CD14-positive monocyte (primary cell): Measurements from ENCODE around the gene OGN. TPM values are rescaled to one million over a fixed set of nuclear protein-coding genes. Genes with fewer than 3 reads are reported as not detected.

Experiments
- DNase-seq, 3 donors: peaks; one replicate each; pipeline ENCODE4 v3.0.0-alpha.2; 2011 to 2022
- H2AFZ ChIP-seq: 2 replicates; pipeline ENCODE4 v1.6.0; 2012; ENCODE audit warnings: mild to moderate bottlenecking, low read depth, low read length, inconsistent platforms; ENCODE audit not compliant: insufficient read depth, poor library complexity, severe bottlenecking
- H3K27ac ChIP-seq, 2 donors: 1 replicate in 1 of 2; 2 replicates in 1 of 2; pipeline ENCODE4 v1.5.1; 2012 to 2013; ENCODE audit warnings: low read length in 2 of 2, control low read depth in 1 of 2, inconsistent platforms in 1 of 2, low read depth in 1 of 2, mild to moderate bottlenecking in 1 of 2
- H3K27me3 ChIP-seq, 2 donors: one replicate each; pipeline versions ENCODE4 v1.6.0 to v1.6.1; 2011 to 2013; ENCODE audit warnings: low read length in 2 of 2; ENCODE audit not compliant: control insufficient read depth in 2 of 2, insufficient read depth in 2 of 2
- H3K36me3 ChIP-seq, 2 donors: replicated peaks in 1 of 2; 1 replicate in 1 of 2; 2 replicates in 1 of 2; pipeline versions ENCODE4 v1.5.1 to v1.6.1; 2012 to 2013; ENCODE audit warnings: low read length in 2 of 2, control low read depth in 1 of 2, inconsistent platforms in 1 of 2, mild to moderate bottlenecking in 1 of 2; ENCODE audit not compliant: insufficient read depth in 2 of 2, control insufficient read depth in 1 of 2
- H3K4me1 ChIP-seq, 2 donors: 1 replicate in 1 of 2; 2 replicates in 1 of 2; pipeline versions ENCODE4 v1.5.1 to v1.6.1; 2012 to 2013; ENCODE audit warnings: low read length in 2 of 2, control low read depth in 1 of 2, inconsistent platforms in 1 of 2, mild to moderate bottlenecking in 1 of 2, moderate library complexity in 1 of 2; ENCODE audit not compliant: insufficient read depth in 2 of 2, control insufficient read depth in 1 of 2
- H3K4me2 ChIP-seq: replicated peaks from 2 replicates; pipeline ENCODE3; 2012; ENCODE audit warnings: low read length, moderate library complexity, mild to moderate bottlenecking; ENCODE audit not compliant: poor library complexity, severe bottlenecking; ENCODE audit errors: extremely low read depth
- H3K4me3 ChIP-seq, 3 experiments: fragments of 200-600 bp in 1 of 3; sonication (generic) in 1 of 3; replicated peaks in 1 of 3; 1 replicate in 2 of 3; 2 replicates in 1 of 3; pipeline ENCODE4 v1.5.1; 2011 to 2013; ENCODE audit warnings: low read length in 3 of 3, mild to moderate bottlenecking in 3 of 3, control low read depth in 2 of 3, low read depth in 2 of 3, inconsistent platforms in 1 of 3, moderate library complexity in 1 of 3
- H3K79me2 ChIP-seq: 2 replicates; pipeline ENCODE4 v1.6.0; 2012; ENCODE audit warnings: mild to moderate bottlenecking, control low read depth, inconsistent platforms, low read length, moderate library complexity; ENCODE audit not compliant: insufficient read depth
- H3K9ac ChIP-seq: 2 replicates; pipeline ENCODE4 v1.6.0; 2017; ENCODE audit warnings: low read length, mild to moderate bottlenecking; ENCODE audit not compliant: insufficient read depth, poor library complexity, severe bottlenecking
- H3K9me3 ChIP-seq, 2 donors: replicated peaks in 1 of 2; 1 replicate in 1 of 2; 2 replicates in 1 of 2; pipeline versions ENCODE4 v1.5.1 to v1.6.1; 2012 to 2013; ENCODE audit warnings: low read length in 2 of 2, control low read depth in 1 of 2; ENCODE audit not compliant: control insufficient read depth in 1 of 2, insufficient read depth in 1 of 2
- H4K20me1 ChIP-seq: 2 replicates; pipeline ENCODE4 v1.6.0; 2012; ENCODE audit warnings: mild to moderate bottlenecking, low read length, control low read depth, moderate library complexity; ENCODE audit not compliant: insufficient read depth
- H3K27ac Mint-ChIP-seq, 7 donors: one replicate each; pipeline ENCODE4 v1.8.0; 2020; ENCODE audit warnings: mild to moderate bottlenecking in 7 of 7, mixed read lengths in 7 of 7, moderate library complexity in 6 of 7, inconsistent platforms in 2 of 7
- H3K27me3 Mint-ChIP-seq, 3 donors: one replicate each; pipeline ENCODE4 v1.8.0; 2021 to 2022; ENCODE audit warnings: low read depth in 3 of 3, mild to moderate bottlenecking in 3 of 3, mixed read lengths in 3 of 3, moderate library complexity in 3 of 3, inconsistent platforms in 1 of 3
- H3K36me3 Mint-ChIP-seq, 2 donors: one replicate each; pipeline ENCODE4 v1.8.0; 2020; ENCODE audit warnings: mixed read lengths in 2 of 2, inconsistent platforms in 1 of 2, mild to moderate bottlenecking in 1 of 2
- H3K4me1 Mint-ChIP-seq: one replicate; pipeline ENCODE4 v1.8.0; 2020; ENCODE audit warnings: mild to moderate bottlenecking, mixed read lengths
- H3K4me3 Mint-ChIP-seq, 2 donors: one replicate each; pipeline ENCODE4 v1.8.0; 2020; ENCODE audit warnings: mild to moderate bottlenecking in 2 of 2, mixed read lengths in 2 of 2, moderate library complexity in 1 of 2
- H3K9me3 Mint-ChIP-seq, 7 donors: one replicate each; pipeline ENCODE4 v1.8.0; 2020 to 2022; ENCODE audit warnings: mixed read lengths in 7 of 7, mild to moderate bottlenecking in 6 of 7, moderate library complexity in 6 of 7, inconsistent platforms in 2 of 7
- WGBS: methylation state at CpG from one replicate; pipeline ENCODE4 v1.1.5; 2013; ENCODE audit warnings: missing lambda C conversion rate; ENCODE audit not compliant: insufficient coverage; 5-methylcytosine and 5-hydroxymethylcytosine counted together
- intact Hi-C, 2 donors: fragments of 100-400 bp; cut with micrococcal nuclease; formaldehyde crosslinking; loops; one replicate each; pipeline versions ENCODE4 v1.15.0 to v1.15.1; 2023
- polyA plus RNA-seq, 3 donors: library from polyadenylated mRNA; depleted of rRNA in 1 of 3; unstranded in 2 of 3; stranded (reverse) in 1 of 3; fragments of 300-500 nt in 2 of 3; fragments of >200 nt in 1 of 3; fragmentation: Illumina TruSeq in 2 of 3; gene quantifications; 1 replicate in 2 of 3; 2 replicates in 1 of 3; pipeline ENCODE4 v1.2.3, GENCODE V29; 2012 to 2021
- TF ChIP-seq, protein P1 (sequence below): fragments of 200-600 bp; IDR thresholded peaks from one replicate; pipeline ENCODE4 v1.8.0; 2022; ENCODE audit warnings: antibody characterized with exemption, mild to moderate bottlenecking

OGN gene
- polyA plus RNA-seq, 3 donors: not detected

DNA sequence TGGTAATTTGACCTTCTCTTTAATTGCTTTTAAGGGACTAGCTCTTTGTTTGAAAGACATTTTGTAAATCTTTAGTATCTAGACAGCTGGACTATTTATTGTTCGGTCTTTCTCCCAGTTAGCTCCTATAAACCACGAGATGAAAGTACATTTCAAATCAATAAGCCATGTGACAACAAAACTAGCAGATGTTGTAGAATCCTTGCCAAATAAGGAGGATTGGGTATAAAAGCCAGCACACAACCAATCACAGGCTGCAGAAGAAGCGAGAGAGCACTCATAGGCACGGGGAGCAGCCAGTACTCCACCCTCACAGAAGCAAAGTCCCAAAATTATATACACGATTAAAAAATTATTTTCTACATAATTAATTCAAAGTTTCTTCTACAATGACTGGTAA lies 28.0 kb upstream of the OGN start:
- H3K79me2 ChIP-seq: no peaks in the 10 kb centered on the region
- H3K27me3 ChIP-seq: no peaks in the 10 kb centered on the region
- no peaks in the 10 kb centered on the region for H3K9me3 Mint-ChIP-seq
- no CpG with 5 or more reads among the region's 5 CpGs for WGBS
- H3K27ac ChIP-seq: no peak overlapping the region
- no peak overlapping the region for H3K4me2 ChIP-seq
- H3K4me3 ChIP-seq: no peak overlapping the region
- no peaks in the 10 kb centered on the region for H3K4me1 ChIP-seq
- no peak overlapping the region for H3K9ac ChIP-seq
- H3K27me3 Mint-ChIP-seq: peaks cover 0 to 2% (median 2%) of the 10 kb centered on the region in 3 donors
- no peak overlapping the region for H2AFZ ChIP-seq
- H3K27ac Mint-ChIP-seq: no peak overlapping the region
- H4K20me1 ChIP-seq: no peaks in the 10 kb centered on the region
- intact Hi-C loops: no loop called here
- H3K36me3 ChIP-seq: no peaks in the 10 kb centered on the region
- no peaks in the 10 kb centered on the region for H3K9me3 ChIP-seq
- DNase-seq: no peak
- H3K4me1 Mint-ChIP-seq: no peaks in the 10 kb centered on the region
- no peak overlapping the region for H3K4me3 Mint-ChIP-seq
- TF ChIP-seq, protein P1, sequence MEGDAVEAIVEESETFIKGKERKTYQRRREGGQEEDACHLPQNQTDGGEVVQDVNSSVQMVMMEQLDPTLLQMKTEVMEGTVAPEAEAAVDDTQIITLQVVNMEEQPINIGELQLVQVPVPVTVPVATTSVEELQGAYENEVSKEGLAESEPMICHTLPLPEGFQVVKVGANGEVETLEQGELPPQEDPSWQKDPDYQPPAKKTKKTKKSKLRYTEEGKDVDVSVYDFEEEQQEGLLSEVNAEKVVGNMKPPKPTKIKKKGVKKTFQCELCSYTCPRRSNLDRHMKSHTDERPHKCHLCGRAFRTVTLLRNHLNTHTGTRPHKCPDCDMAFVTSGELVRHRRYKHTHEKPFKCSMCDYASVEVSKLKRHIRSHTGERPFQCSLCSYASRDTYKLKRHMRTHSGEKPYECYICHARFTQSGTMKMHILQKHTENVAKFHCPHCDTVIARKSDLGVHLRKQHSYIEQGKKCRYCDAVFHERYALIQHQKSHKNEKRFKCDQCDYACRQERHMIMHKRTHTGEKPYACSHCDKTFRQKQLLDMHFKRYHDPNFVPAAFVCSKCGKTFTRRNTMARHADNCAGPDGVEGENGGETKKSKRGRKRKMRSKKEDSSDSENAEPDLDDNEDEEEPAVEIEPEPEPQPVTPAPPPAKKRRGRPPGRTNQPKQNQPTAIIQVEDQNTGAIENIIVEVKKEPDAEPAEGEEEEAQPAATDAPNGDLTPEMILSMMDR: no peak
- peaks cover 5 to 13% of the 10 kb centered on the region in 2 donors for H3K36me3 Mint-ChIP-seq

DNA sequence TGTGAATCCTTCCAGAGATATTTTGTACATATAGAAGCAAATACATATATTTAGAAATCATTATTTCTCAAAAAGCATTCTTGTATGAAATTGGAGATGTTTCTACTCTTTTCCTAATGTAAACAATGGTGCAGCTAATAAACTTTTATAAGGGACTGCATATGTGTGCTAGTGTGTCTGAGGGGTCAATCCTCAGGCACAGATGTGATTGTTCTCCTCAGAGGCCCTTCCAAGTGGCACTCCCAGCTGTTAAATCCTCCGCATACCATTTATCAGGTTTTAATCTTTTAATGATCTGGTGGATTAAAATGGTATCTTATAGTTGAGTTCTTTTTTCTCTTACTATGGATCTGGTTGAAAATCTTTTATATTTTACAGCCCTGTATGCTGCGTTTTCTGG lies 25.5 kb upstream of the OGN start:
- intact Hi-C loops: no loop called here

More for the DNA sequence above, 25.5 kb upstream of the OGN start:
- peaks cover 5 to 16% of the 10 kb centered on the region in 2 donors for H3K36me3 Mint-ChIP-seq
- Histone ChIP-seq H3K27ac (no peak overlapping the region), H3K9ac (no peak overlapping the region), H3K79me2 (no peaks in the 10 kb centered on the region), H2AFZ (no peak overlapping the region), H3K4me2 (no peak overlapping the region), H3K36me3 (no peaks in the 10 kb centered on the region), H3K9me3 (no peaks in the 10 kb centered on the region), H4K20me1 (no peaks in the 10 kb centered on the region), H3K27me3 (no peaks in the 10 kb centered on the region), H3K4me3 (no peak overlapping the region), H3K4me1 (no peaks in the 10 kb centered on the region)
- H3K27me3 Mint-ChIP-seq: peaks cover 0 to 2% (median 0%) of the 10 kb centered on the region in 3 donors
- WGBS: no CpG with 5 or more reads among the region's 2 CpGs
- no peak overlapping the region for H3K4me3 Mint-ChIP-seq
- TF ChIP-seq, protein P1: no peak
- DNase-seq: no peak
- H3K27ac Mint-ChIP-seq: no peak overlapping the region
- H3K9me3 Mint-ChIP-seq: no peaks in the 10 kb centered on the region
- H3K4me1 Mint-ChIP-seq: no peaks in the 10 kb centered on the region
